Measurements from ENCODE around the gene CUX1. TPM values are rescaled to one million over a fixed set of nuclear protein-coding genes. Genes with fewer than 3 reads are reported as not detected.

Gene CUX1
- total RNA-seq, 1 experiment from 2014 or later = 116 TPM

DNA sequence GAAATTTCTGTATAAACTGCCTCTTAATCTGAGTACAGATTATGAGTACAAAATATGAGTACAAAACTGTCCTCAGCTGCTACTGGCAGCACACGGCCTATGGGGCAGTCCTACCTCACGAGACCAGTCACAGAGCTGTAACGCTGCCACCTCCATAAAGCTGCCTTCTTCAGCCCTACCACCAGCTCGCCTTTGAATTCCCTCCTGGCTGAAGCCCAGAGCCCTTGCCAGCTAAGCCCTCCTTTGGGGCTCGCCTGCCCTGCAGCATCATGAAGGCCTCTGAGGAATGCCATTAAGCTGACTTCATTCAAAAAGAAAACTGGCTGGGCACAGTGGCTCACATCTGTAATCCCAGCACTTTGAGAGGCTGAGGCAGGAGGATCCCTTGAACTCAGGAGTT is 289.2 kb downstream of the CUX1 start:
- no TSS peak for BruUV-seq (replicated peaks)
- H3K4me3 ChIP-seq (ENCODE audit: low read depth, low read length) = no peak overlapping the region
- Mint-ChIP-seq H3K27me3 (ENCODE audit: insufficient read depth, unreplicated experiment) (no peaks in the 10 kb centered on the region), H3K4me3 (ENCODE audit: unreplicated experiment) (no peak overlapping the region), H3K36me3 (ENCODE audit: insufficient read depth, unreplicated experiment) (peaks cover 77% of the 10 kb centered on the region), H3K4me1 (ENCODE audit: low read depth, unreplicated experiment) (peaks cover 8% of the 10 kb centered on the region), H3K9me3 (ENCODE audit: unreplicated experiment) (no peaks in the 10 kb centered on the region), H3K27ac (ENCODE audit: unreplicated experiment) (peak overlapping the region; percentile 72)
- intact Hi-C loops (cut with micrococcal nuclease; ENCODE audit: unreplicated experiment) = no loop called here
- no peak for DNase-seq
- peaks cover 3% of the 10 kb centered on the region; the same call in 1 of the 2 replicates for H3K36me3 ChIP-seq (ENCODE audit: control insufficient read depth, insufficient read depth, low read length)
- H3K9me3 ChIP-seq = no peaks in the 10 kb centered on the region
- ChIA-PET POLR2A (interaction anchor here (1.3 kb wide), 1 partner anchor 9 kb away, joined by 4 read pairs; no protein-coding TSS in a partner anchor), CTCF (no interaction called here)
- TF ChIP-seq, protein P1, sequence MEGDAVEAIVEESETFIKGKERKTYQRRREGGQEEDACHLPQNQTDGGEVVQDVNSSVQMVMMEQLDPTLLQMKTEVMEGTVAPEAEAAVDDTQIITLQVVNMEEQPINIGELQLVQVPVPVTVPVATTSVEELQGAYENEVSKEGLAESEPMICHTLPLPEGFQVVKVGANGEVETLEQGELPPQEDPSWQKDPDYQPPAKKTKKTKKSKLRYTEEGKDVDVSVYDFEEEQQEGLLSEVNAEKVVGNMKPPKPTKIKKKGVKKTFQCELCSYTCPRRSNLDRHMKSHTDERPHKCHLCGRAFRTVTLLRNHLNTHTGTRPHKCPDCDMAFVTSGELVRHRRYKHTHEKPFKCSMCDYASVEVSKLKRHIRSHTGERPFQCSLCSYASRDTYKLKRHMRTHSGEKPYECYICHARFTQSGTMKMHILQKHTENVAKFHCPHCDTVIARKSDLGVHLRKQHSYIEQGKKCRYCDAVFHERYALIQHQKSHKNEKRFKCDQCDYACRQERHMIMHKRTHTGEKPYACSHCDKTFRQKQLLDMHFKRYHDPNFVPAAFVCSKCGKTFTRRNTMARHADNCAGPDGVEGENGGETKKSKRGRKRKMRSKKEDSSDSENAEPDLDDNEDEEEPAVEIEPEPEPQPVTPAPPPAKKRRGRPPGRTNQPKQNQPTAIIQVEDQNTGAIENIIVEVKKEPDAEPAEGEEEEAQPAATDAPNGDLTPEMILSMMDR (IDR thresholded peaks at IDR 0.05; ENCODE audit: insufficient read depth in 1 of 2, low read depth in 1 of 2, low read length in 1 of 2, severe bottlenecking in 1 of 2, unreplicated experiment in 1 of 2) = no peak
- no peaks in the 10 kb centered on the region for H3K27me3 ChIP-seq (replicated peaks; ENCODE audit: control insufficient read depth, insufficient read depth, low read length)
- H3K4me1 ChIP-seq = peaks cover 6% of the 10 kb centered on the region; the same call in 1 of the 2 replicates

DNA sequence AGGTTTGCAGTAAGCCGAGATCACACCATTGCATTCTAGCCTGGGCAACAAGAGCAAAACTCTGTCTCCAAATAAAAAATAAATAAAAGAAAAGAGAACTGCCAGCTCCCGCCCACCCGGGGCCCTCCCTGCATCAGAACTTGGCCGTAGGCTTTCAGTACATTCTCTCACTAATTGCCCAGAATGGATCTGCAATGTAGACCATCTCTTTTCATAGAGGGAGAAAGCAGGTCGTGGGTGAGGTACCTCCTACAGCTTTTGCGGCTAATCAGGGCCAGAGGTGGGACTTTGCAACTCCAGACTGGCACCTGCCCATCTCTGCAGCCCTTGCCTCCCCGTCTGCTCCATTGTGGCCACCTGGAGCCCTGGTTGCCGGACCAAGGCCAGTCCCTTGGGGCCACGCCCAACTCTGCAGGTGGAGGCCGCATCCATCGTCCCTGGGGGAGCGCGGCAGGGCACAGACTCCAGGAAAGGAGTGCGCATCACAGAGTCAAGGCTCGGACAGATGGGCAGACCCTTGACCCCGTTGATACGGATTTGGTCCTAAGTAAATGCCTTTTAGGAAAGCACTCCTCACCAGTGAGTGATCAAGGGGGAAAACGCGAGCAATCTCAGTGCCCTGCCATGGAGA is 290.2 kb downstream of the CUX1 start:
- Histone ChIP-seq H3K36me3 (ENCODE audit: control insufficient read depth, insufficient read depth, low read length) (peaks cover 3% of the 10 kb centered on the region; the same call in 1 of the 2 replicates), H3K9me3 (no peaks in the 10 kb centered on the region), H3K4me3 (ENCODE audit: low read depth, low read length) (no peak overlapping the region), H3K4me1 (peaks cover 6% of the 10 kb centered on the region; the same call in 1 of the 2 replicates), H3K27me3 (replicated peaks; ENCODE audit: control insufficient read depth, insufficient read depth, low read length) (no peaks in the 10 kb centered on the region)
- TF ChIP-seq, protein P1 (IDR thresholded peaks at IDR 0.05; ENCODE audit: insufficient read depth in 1 of 2, low read depth in 1 of 2, low read length in 1 of 2, severe bottlenecking in 1 of 2, unreplicated experiment in 1 of 2) = no peak
- H3K27ac Mint-ChIP-seq (ENCODE audit: unreplicated experiment) = no peak overlapping the region
- H3K9me3 Mint-ChIP-seq (ENCODE audit: unreplicated experiment) = no peaks in the 10 kb centered on the region
- peaks cover 8% of the 10 kb centered on the region for H3K4me1 Mint-ChIP-seq (ENCODE audit: low read depth, unreplicated experiment)
- no peak overlapping the region for H3K4me3 Mint-ChIP-seq (ENCODE audit: unreplicated experiment)
- peaks cover 77% of the 10 kb centered on the region for H3K36me3 Mint-ChIP-seq (ENCODE audit: insufficient read depth, unreplicated experiment)
- ChIA-PET POLR2A (interaction anchor here (1.3 kb wide), 1 partner anchor 10 kb away, joined by 4 read pairs; no protein-coding TSS in a partner anchor), CTCF (no interaction called here)
- DNase-seq = no peak
- intact Hi-C loops (cut with micrococcal nuclease; ENCODE audit: unreplicated experiment) = no loop called here
- BruUV-seq (replicated peaks) = no TSS peak
- no peaks in the 10 kb centered on the region for H3K27me3 Mint-ChIP-seq (ENCODE audit: insufficient read depth, unreplicated experiment)

DNA sequence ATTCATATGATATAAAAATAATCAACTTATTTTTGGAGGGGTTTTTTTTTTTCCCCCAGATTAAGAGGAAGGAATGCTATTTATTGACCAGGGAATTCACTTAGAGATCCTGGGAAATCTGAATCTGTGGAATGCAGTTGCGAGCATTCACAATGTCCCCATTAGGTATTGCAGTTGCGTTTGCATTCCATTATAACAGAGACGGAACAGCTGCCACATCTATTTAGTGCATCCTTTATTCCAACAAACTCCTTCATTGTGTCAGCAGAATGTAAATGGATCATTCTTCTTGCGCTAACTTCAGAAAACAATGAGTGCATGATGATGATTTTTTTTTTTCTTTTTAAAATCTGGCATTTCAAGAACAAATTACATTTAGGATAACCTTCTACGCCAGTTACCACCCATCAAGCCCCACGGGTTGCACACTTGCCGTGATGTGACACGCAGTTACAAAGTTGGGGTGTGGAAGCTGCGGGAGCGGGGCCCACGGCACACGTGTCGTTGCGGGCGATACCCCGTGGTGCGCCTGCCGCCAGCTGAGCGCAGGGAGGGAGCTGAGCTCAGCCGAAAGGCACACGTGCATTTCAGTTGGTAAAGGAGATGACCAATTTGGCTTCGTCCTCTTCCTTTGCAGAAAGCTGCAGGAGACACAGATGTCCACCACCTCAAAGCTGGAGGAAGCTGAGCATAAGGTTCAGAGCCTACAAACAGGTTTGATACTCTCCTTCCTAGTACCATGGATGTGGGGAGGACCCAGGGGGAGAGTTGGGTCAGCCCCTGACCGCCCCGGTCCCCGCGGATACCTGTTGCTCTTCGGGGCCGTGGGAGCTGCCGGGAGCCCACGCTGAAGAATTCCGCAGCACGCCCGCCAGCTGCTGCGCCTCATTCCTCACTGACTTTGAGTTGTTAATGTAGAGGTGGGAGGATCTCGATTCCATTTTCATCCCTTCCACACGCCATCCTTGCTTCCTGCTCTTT is 293.9 kb downstream of the CUX1 start:
- Histone ChIP-seq H3K27me3 (replicated peaks; ENCODE audit: control insufficient read depth, insufficient read depth, low read length) (no peaks in the 10 kb centered on the region), H3K36me3 (ENCODE audit: control insufficient read depth, insufficient read depth, low read length) (peaks cover 3% of the 10 kb centered on the region; the same call in 1 of the 2 replicates), H3K9me3 (no peaks in the 10 kb centered on the region), H3K4me1 (0 out of 2 replicates have a peak, but pooled peaks cover 6% of the 10 kb centered on the region), H3K4me3 (ENCODE audit: low read depth, low read length) (no peak overlapping the region)
- no peaks in the 10 kb centered on the region for H3K4me1 Mint-ChIP-seq (ENCODE audit: low read depth, unreplicated experiment)
- ChIA-PET POLR2A (no interaction called here), CTCF (interaction anchor here (0.6 kb wide), 1 partner anchor 60 kb away, joined by 6 read pairs; no protein-coding TSS in a partner anchor)
- BruUV-seq (replicated peaks) = no TSS peak
- H3K27me3 Mint-ChIP-seq (ENCODE audit: insufficient read depth, unreplicated experiment) = no peaks in the 10 kb centered on the region
- no peaks in the 10 kb centered on the region for H3K9me3 Mint-ChIP-seq (ENCODE audit: unreplicated experiment)
- no peak overlapping the region for H3K4me3 Mint-ChIP-seq (ENCODE audit: unreplicated experiment)
- intact Hi-C loops (cut with micrococcal nuclease; ENCODE audit: unreplicated experiment) = no loop called here
- TF ChIP-seq, protein P1 (IDR thresholded peaks at IDR 0.05; ENCODE audit: insufficient read depth in 1 of 2, low read depth in 1 of 2, low read length in 1 of 2, severe bottlenecking in 1 of 2, unreplicated experiment in 1 of 2) = no peak
- DNase-seq = peak in 1 of 2 experiments; percentile 13
- H3K27ac Mint-ChIP-seq (ENCODE audit: unreplicated experiment) = no peak overlapping the region
- peaks cover 77% of the 10 kb centered on the region for H3K36me3 Mint-ChIP-seq (ENCODE audit: insufficient read depth, unreplicated experiment)

Measured in Caco-2 (cell line).